Measurements from ENCODE around the gene PRAMEF14.
A peak's percentile ranks its signal among the peaks of the same experiment; 100 is the strongest.
"Not testable (repeated sequence)": the region's sequence is repeated elsewhere in the genome, so short reads cannot be mapped to it uniquely, and the experiment has no call there.

PRAMEF14 gene

GRCh38 chr1:13347034-13347433 is at the start of gene PRAMEF14:
Gene PRAMEF14 (minus strand): TSS chr1:13347134. CDS start chr1:13345314, 1,820 bp downstream.
- DNase-seq = not testable (repeated sequence)

DNA sequence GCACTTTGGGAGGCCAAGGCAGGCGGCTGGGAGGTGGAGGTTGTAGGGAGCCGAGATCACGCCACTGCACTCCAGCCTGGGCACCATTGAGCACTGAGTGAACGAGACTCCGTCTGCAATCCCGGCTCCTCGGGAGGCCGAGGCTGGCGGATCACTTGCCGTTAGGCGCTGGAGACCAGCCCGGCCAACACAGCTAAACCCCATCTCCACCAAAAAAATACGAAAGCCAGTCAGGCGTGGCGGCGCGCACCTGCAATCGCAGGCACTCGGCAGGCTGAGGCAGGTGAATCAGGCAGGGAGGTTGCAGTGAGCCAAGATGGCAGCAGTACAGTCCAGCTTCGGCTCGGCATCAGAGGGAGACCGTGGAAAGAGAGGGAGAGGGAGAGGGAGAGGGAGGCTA is 48.4 kb upstream of the PRAMEF14 start:
- not testable (repeated sequence) for DNase-seq

DNA sequence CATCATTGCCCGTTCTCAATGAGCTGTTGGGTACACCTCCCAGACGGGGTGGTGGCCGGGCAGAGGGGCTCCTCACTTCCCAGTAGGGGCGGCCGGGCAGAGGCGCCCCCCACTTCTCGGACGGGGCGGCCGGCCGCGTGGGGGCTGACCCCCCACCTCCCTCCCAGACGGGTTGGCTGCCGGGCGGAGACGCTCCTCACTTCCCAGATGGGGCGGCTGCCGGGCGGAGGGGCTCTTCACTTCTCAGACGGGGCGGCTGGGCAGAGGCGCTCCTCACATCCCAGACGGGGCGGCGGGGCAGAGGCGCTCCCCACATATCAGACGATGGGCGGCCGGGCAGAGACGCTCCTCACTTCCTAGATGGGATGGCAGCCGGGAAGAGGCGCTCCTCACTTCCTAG is 47.8 kb upstream of the PRAMEF14 start:
- DNase-seq = not testable (repeated sequence)

DNA sequence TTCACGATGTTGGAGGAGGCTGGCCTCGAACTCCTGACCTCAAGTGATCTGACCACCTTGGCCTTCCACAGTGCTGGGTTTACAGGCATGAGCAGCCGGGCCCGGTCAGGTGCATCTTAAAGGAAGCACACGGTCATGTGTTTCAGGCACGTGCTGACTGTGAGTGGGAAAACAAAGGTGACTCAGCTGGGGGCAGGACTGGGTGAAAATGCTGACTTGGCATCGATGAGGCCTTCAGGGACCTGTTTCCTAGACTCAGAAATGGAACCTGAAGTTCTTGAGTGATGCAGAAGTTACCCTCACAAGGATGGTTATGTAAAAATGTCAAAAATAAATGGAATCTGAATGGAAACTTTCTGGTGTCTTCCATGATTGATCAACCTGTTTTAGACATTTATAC is 46.1 kb upstream of the PRAMEF14 start:
- not testable (repeated sequence) for DNase-seq

DNA sequence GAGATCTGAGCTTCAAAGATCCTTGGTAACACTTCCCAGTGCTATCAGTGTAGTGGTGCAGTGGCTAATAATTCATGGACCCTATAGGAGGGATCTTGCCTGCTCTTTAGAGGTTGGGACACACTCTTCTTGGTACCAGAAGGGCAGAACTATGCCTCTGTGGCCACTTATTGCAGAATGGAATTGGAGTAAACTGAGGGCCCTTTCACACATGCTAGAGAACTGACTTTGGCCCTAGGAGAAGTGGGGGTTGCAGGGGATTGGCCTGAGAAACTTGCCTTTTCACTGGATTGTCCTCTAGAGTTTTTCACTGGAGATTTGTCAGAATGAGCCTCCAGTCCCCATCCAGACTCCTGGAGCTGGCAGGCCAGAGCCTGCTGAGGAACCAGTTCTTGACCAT is 42.4 kb upstream of the PRAMEF14 start, which contains the start of gene PRAMEF17:
Gene PRAMEF17 (plus strand): TSS at position 301 of the 400 bp plus-strand sequence. CDS start 26 bp downstream, at position 327.
- not testable (repeated sequence) for DNase-seq

GRCh38 chr1:13380380-13380779 is 33.4 kb upstream of the PRAMEF14 start:
- DNase-seq = not testable (repeated sequence)

DNA sequence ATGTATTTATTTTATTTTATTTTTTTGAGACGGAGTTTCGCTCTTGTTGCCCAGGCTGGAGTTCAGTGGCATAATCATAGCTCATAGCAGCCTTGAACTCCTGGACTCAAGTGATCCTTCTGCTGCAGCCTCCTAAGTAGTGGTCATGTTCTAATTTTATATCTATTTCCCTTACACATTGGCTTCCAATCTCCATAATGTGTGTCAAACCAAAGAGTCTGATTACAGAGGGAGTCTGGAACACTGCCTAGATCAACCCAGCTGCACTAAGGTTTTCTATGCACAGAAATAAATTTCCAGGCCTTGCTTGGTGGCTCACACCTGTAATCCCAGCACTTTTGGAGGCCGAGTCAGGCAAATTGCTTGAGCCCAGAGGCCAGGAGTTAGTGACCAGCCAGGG is 32.0 kb upstream of the PRAMEF14 start:
- DNase-seq = not testable (repeated sequence)

GRCh38 chr1:13368544-13368943 is 21.6 kb upstream of the PRAMEF14 start:
- not testable (repeated sequence) for DNase-seq

DNA sequence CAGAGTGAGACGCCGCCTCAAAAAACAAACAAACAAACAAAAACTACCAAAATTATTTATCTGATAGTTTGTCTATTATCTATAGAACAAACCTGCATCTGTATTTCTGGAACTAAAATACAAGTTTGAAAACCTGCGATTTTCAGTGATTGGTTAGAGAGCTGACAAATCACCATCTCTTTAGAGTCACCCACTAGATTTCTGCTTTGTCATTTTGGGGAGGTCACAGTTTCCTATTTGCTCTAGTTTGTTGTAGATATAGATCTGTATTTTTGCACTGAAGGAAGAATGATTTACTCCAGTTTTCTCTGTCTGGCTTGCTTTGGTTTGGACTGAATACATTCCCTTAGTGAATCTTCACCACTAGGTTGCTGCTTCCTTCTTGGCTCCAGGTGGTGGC is 19.6 kb upstream of the PRAMEF14 start:
- DNase-seq = not testable (repeated sequence)

GRCh38 chr1:13364928-13365327 is 18.0 kb upstream of the PRAMEF14 start:
- not testable (repeated sequence) for DNase-seq

DNA sequence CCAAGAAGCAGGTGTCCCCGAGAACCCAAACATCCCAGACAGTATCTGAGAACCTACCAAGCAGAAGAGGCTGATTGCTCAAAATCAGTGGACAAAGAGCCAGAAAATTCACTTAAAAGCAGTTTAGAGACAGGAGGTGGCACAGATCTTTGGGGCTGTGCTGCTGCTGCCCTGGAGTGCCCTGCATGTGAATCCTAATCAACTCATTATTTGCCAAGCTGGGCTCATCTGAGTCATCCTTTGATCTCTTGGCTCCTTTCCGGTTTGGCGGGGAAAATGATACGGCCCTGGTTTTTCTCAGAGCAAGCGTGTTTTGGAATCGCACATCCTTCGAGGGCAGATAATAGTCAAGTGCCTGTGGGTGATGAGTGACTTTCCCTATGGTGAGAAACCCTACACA is 15.4 kb upstream of the PRAMEF14 start:
- not testable (repeated sequence) for DNase-seq

DNA sequence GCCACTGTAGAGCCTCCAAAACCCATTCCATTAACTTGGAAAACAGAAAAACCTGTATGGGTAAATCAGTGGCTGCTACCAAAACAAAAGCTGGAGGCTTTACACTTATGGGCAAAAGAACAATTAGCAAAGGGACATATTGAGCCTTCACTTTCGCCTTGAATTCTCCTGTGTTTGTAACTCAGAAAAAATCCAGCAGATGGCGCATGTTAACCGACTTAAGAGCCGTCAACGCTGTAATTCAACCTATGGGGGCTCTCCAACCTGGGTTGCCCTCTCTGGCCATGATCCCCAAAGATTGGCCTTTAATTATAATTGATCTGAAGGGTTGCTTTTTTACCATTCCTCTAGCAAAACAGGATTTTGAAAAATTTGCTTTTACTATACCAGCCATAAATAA is 9.8 kb upstream of the PRAMEF14 start:
- peak; percentile 21 for DNase-seq

DNA sequence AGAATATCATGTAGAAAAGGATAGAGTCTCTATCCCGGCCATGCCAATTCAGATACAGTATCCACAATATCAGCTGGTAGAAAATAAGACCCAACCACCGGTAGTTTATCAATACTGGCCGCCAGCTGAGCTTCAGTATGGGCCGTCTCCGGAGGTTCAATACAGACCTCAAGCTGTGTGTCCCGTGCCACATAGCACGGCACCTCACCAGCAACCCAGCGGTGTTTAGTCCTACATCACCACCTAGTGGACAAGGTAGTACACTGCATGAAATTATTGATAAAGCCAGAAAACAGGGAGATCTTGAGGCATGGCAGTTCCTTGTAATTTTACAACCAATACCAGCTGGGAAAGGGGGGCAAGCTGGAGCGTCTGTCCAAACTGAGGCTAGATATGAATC is 7.5 kb upstream of the PRAMEF14 start:
- DNase-seq = not testable (repeated sequence)

- DNase-seq = not testable (repeated sequence)
These were observed 6.5 kb upstream of the PRAMEF14 start for GRCh38 chr1:13353476-13353875.

DNA sequence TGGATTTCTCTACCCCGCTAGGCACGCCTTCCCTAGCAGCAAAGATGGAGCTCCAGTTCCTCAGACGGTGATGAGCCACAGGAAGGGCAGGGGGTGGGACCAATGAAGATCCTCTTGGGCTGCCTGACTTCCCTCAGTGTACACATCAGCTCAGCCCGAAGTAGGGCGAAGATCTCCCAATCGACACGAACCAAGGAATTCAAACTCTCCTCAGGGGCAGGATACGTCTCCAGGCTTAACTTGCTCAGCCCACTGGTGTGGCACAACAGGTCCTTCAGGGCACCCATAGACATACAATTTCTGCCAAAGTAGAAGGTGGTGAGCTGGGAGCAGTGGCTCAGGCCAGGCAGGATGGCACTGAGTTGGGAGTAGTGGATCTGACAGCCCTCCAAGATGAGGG is 4.4 kb downstream of the PRAMEF14 start:
- not testable (repeated sequence) for DNase-seq

- not testable (repeated sequence) for DNase-seq
These were observed 31.7 kb downstream of the PRAMEF14 start, which contains the start of gene PRAMEF15 for GRCh38 chr1:13315281-13315680. Gene PRAMEF15 (plus strand): TSS chr1:13315581. CDS start chr1:13318408, 2,827 bp downstream.

- not testable (repeated sequence) for DNase-seq
These were observed 43.7 kb downstream of the PRAMEF14 start, which contains the start of gene PRAMEF33 for GRCh38 chr1:13303239-13303638. Gene PRAMEF33 (plus strand): TSS chr1:13303539. CDS start chr1:13305955, 2,416 bp downstream.

DNA sequence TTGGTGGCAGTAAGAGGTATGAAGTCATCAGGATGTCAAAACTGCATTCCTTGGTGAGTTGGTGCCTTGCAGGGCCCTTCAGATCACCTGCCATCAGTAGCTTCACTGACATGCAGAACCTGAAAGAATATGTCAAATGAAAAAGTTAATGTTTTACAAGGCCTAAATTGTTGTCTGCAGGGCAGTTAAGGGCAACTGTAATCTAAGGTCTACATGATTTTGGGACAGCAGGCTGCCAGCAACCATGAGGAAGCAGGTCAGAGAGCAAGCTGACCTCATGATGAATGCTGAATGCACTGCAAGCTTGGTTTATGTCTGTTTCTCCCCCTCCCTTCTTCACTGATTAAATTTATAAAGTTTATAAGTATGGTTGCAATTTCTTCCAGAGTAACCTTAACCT is 44.7 kb downstream of the PRAMEF14 start:
- DNase-seq = not testable (repeated sequence)

DNA sequence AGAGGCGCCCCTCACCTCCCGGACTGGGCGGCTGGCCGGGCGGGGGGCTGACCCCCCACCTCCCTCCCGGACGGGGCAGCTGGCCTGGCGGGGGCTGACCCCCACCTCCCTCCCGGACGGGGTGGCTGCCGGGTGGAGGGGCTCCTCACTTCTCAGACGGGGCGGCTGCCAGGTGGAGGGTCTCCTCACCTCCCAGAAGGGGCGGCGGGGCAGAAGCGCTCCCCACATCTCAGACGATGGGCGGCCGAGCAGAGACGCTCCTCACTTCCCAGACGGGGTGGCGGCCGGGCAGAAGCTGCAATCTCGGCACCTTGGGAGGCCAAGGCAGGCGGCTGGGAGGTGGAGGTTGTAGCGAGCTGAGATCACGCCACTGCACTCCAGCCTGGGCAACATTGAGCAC is 48.2 kb downstream of the PRAMEF14 start:
- not testable (repeated sequence) for DNase-seq

DNA sequence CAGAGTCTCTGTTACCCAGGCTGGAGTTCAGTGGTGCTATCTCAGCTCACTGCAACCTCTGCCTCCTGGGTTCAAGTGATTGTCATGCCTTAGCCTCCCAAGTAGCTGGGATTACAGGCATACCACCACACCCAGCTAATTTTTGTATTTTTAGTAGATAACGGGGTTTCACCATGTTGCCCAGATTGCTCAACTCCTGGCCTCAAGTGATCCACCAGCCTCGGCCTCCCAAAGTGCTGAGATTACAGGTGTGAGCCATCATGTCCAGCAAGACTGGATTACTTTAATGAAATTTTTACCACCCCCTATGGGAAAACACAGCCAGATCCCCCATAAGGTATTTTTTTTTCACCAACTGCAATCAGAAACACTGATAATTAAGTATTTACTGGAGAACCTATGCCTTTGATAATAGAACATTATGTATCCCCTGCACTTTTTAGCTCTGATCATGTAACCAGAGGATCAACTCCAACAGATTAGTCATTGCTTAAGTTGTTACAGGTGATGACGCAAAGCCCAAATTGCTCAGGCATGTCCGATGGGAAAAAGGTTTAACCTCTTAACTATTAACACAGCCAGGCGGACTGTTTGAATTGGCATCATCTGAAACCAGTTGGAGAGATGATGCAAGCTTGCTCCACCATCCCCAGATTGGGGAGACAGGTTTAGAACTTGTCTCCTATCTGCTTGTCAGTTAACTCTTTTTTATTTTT is 49.6 kb downstream of the PRAMEF14 start:
- DNase-seq = not testable (repeated sequence)

All from NCI-H1694 treated with DMSO at 0.1 percent for 48 hours (cell line).